Duodenal mucosa (tissue), 2 donors: ENCODE data around the gene HSPBAP1.
"Not testable (repeated sequence)": the region's sequence is repeated elsewhere in the genome, so short reads cannot be mapped to it uniquely, and the experiment has no call there.

ENCODE experiments used
- H3K27ac ChIP-seq: one replicate; pipeline ENCODE4 v1.7.0; 2013; ENCODE audit warnings: low read depth, low read length
- H3K27me3 ChIP-seq, 2 donors: one replicate each; pipeline ENCODE4 v1.7.0; 2013; ENCODE audit warnings: low read length in 2 of 2, control low read depth in 1 of 2; ENCODE audit not compliant: insufficient read depth in 2 of 2, control insufficient read depth in 1 of 2
- H3K36me3 ChIP-seq, 2 donors: one replicate each; pipeline ENCODE4 v1.7.0; 2013; ENCODE audit warnings: low read length in 2 of 2, control low read depth in 1 of 2; ENCODE audit not compliant: insufficient read depth in 2 of 2, control insufficient read depth in 1 of 2
- H3K4me1 ChIP-seq, 2 donors: one replicate each; pipeline ENCODE4 v1.7.0; 2013; ENCODE audit warnings: low read length in 2 of 2, control low read depth in 1 of 2; ENCODE audit not compliant: insufficient read depth in 2 of 2, control insufficient read depth in 1 of 2
- H3K4me3 ChIP-seq, 2 donors: one replicate each; pipeline ENCODE4 v1.7.0; 2013; ENCODE audit warnings: low read length in 2 of 2, low read depth in 1 of 2
- H3K9ac ChIP-seq, 2 donors: one replicate each; pipeline ENCODE4 v1.7.0; 2013; ENCODE audit warnings: low read length in 2 of 2, low read depth in 1 of 2
- H3K9me3 ChIP-seq, 2 donors: one replicate each; pipeline ENCODE4 v1.7.0; 2013; ENCODE audit warnings: low read length in 2 of 2, control low read depth in 1 of 2; ENCODE audit not compliant: control insufficient read depth in 1 of 2

HSPBAP1 gene

DNA sequence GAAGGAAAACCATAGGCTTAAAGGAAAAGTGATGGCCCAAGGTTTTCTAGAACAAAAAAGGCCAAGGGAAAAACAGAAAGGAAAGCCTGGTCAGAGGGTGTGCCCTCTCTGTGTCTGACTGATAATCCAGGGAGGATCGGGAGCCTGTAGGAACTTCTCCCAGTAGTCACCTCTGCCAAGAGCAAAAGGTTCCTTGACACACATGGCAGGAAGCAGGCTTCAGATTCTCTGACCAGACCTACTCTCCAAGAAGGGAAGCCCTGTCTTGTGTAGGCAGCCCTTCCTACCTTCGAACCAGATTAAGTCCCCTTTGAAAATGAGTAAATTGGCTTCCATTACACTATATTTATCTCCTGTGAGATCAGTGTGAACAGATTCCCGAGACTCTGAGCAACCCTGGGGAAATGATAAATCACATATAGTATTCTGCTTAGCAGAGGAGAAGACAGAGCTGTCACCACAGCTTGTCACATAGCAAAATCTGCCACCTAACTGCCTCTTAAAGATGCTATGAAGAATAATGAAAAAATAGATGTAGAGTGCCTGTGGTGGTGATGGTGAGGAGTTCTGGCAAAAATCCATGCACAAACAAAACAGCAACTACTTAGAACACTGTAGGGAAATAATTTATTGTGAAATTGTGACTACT lies 74.2 kb downstream of the HSPBAP1 start:
- no peak overlapping the region for H3K9ac ChIP-seq
- no peak overlapping the region for H3K4me3 ChIP-seq
- no peaks in the 10 kb centered on the region for H3K9me3 ChIP-seq
- H3K27ac ChIP-seq, result no peak overlapping the region
- no peaks in the 10 kb centered on the region for H3K27me3 ChIP-seq
- peaks cover 43 to 78% of the 10 kb centered on the region in 2 donors for H3K36me3 ChIP-seq
- no peaks in the 10 kb centered on the region for H3K4me1 ChIP-seq

GRCh38 chr3:122716667-122717066 lies 77.0 kb downstream of the HSPBAP1 start:
- Histone ChIP-seq H3K9ac (no peak overlapping the region), H3K4me3 (no peak overlapping the region), H3K27ac (no peak overlapping the region), H3K9me3 (no peaks in the 10 kb centered on the region), H3K4me1 (no peaks in the 10 kb centered on the region), H3K36me3 (peaks cover 58 to 91% of the 10 kb centered on the region in 2 donors), H3K27me3 (no peaks in the 10 kb centered on the region)

- H3K4me1 ChIP-seq, result no peaks in the 10 kb centered on the region
- H3K4me3 ChIP-seq, result no peak overlapping the region
- H3K9ac ChIP-seq, result no peak overlapping the region
- H3K27me3 ChIP-seq, result no peaks in the 10 kb centered on the region
- peaks cover 43 to 72% of the 10 kb centered on the region in 2 donors for H3K36me3 ChIP-seq
- H3K27ac ChIP-seq, result no peak overlapping the region
- no peaks in the 10 kb centered on the region for H3K9me3 ChIP-seq
These were observed 79.4 kb downstream of the HSPBAP1 start for GRCh38 chr3:122714273-122714672.

DNA sequence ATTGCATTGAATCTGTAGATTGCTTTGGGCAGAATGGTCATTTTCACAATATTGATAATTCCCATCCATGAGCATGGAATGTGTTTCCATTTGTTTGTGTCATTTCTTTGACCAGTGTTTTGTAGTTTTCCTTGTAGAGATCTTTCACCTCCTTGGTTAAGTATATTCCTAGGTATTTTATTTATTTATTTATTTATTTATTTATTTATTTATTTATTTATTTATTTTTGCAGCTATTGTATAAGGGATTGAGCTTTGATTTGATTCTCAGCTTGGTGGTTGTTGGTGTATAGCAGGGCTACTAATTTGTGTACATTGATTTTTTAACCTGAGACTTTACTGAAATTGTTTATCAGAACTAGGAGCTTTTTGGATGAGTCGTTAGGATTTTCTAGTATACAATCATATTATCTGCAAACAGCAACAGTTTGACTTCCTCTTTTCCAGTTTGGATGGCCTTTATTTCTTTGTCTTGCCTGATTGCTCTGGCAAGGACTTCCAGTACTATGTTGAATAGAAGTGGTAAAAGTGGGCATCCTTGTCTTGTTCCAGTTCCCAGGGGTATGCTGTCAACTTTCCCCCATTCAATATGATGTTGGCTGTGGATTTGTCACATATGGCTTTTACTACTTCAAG lies 82.9 kb downstream of the HSPBAP1 start:
- H3K9ac ChIP-seq, H3K9me3 ChIP-seq, H3K4me1 ChIP-seq, H3K27me3 ChIP-seq, H3K27ac ChIP-seq, H3K4me3 ChIP-seq: not testable (repeated sequence)
- peaks cover 31 to 53% of the 10 kb centered on the region in 2 donors for H3K36me3 ChIP-seq

- no peak overlapping the region for H3K9ac ChIP-seq
- H3K27me3 ChIP-seq, result no peaks in the 10 kb centered on the region
- no peak overlapping the region for H3K4me3 ChIP-seq
- no peaks in the 10 kb centered on the region for H3K4me1 ChIP-seq
- H3K9me3 ChIP-seq, result no peaks in the 10 kb centered on the region
- no peak overlapping the region for H3K27ac ChIP-seq
- H3K36me3 ChIP-seq, result peaks cover 27 to 53% of the 10 kb centered on the region in 2 donors
These were observed 88.3 kb downstream of the HSPBAP1 start for GRCh38 chr3:122705379-122705778.

- Histone ChIP-seq H3K9ac (no peak overlapping the region), H3K9me3 (no peaks in the 10 kb centered on the region), H3K27me3 (no peaks in the 10 kb centered on the region), H3K4me3 (no peak overlapping the region), H3K4me1 (no peaks in the 10 kb centered on the region), H3K36me3 (peaks cover 50 to 70% of the 10 kb centered on the region in 2 donors), H3K27ac (no peak overlapping the region)
These were observed 93.4 kb downstream of the HSPBAP1 start for GRCh38 chr3:122700193-122700592.

DNA sequence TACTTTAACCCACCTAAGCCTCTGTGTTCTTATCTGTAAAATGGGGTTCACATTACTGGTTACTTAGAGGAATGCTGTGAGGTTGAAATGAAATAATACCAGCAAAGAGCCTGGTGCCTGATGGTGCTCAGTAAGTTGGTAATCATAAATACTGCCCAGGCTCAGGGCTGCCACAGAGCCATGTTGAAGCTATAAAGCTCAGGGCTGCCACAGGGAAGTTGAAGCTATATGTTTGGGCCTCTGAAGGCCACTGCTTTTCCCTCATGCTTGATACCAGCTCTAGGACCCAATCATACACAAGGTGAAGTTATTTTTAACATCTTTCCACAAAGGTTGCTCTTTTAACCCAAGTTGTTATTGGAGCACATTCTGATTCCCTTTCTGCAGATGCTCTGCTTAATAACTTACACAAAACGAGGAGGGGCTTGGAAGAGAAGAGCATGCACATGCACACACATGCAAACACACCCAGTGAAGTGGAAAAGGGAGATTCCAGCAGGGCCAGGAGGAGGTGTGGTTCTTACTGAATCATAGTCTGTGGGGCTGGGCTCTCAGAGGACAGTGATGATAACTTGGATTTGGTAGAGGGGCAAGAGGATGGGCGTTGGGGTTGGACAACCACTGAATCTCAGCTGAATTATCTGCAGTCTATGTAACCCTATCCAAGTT lies 95.5 kb downstream of the HSPBAP1 start:
- Histone ChIP-seq H3K36me3 (peaks cover 47 to 76% of the 10 kb centered on the region in 2 donors), H3K27ac (no peak overlapping the region), H3K4me3 (no peak overlapping the region), H3K9ac (no peak overlapping the region), H3K4me1 (no peaks in the 10 kb centered on the region), H3K9me3 (no peaks in the 10 kb centered on the region), H3K27me3 (no peaks in the 10 kb centered on the region)

GRCh38 chr3:122695927-122696561 lies 97.6 kb downstream of the HSPBAP1 start:
- Histone ChIP-seq H3K4me3 (no peak overlapping the region), H3K9ac (no peak overlapping the region), H3K27ac (no peak overlapping the region), H3K27me3 (no peaks in the 10 kb centered on the region), H3K9me3 (no peaks in the 10 kb centered on the region), H3K4me1 (no peaks in the 10 kb centered on the region), H3K36me3 (peaks cover 44 to 78% of the 10 kb centered on the region in 2 donors)

- Histone ChIP-seq H3K9me3 (no peaks in the 10 kb centered on the region), H3K4me3 (no peak overlapping the region), H3K27ac (no peak overlapping the region), H3K4me1 (no peaks in the 10 kb centered on the region), H3K9ac (no peak overlapping the region), H3K27me3 (no peaks in the 10 kb centered on the region), H3K36me3 (peaks cover 46 to 68% of the 10 kb centered on the region in 2 donors)
These were observed 98.7 kb downstream of the HSPBAP1 start for GRCh38 chr3:122694966-122695365.

GRCh38 chr3:122692674-122693073 lies 101.0 kb downstream of the HSPBAP1 start:
- H3K36me3 ChIP-seq, result peaks cover 27 to 50% of the 10 kb centered on the region in 2 donors
- no peaks in the 10 kb centered on the region for H3K9me3 ChIP-seq
- H3K27me3 ChIP-seq, result no peaks in the 10 kb centered on the region
- H3K4me1 ChIP-seq, result no peaks in the 10 kb centered on the region
- no peak overlapping the region for H3K27ac ChIP-seq
- no peak overlapping the region for H3K4me3 ChIP-seq
- H3K9ac ChIP-seq, result no peak overlapping the region
